ENCODE data around the gene NANOS2. TPM values are rescaled to one million over a fixed set of nuclear protein-coding genes. Genes with fewer than 3 reads are reported as not detected.

NANOS2 gene
- total and polyA plus RNA-seq, 2 of the 13 experiments (the other 11 are each of a cell fraction or from before 2014, with no cell fraction given): not detected

GRCh38 chr19:45884682-45885555 lies 29.7 kb downstream of the NANOS2 start (continued):
- no peak for TF ChIP-seq NR1H2 (CRISPR knock-in tag; IDR thresholded peaks at IDR 0.05; ENCODE audit: borderline replicate concordance, low read depth)
- no peak for TF ChIP-seq SIX4 (CRISPR knock-in tag; IDR thresholded peaks at IDR 0.05)
- no peak for TF ChIP-seq HES4 (CRISPR knock-in tag; IDR thresholded peaks at IDR 0.05; ENCODE audit: borderline replicate concordance)
- no peak for TF ChIP-seq ETV6 (CRISPR knock-in tag; conservative IDR thresholded peaks at IDR 0.05)
- TF ChIP-seq ZFP91 (CRISPR knock-in tag; IDR thresholded peaks at IDR 0.05; ENCODE audit: borderline replicate concordance): peak; percentile 32
- no peak for TF ChIP-seq HIC2 (CRISPR knock-in tag; IDR thresholded peaks at IDR 0.05; ENCODE audit: low read depth)
- no peak for TF ChIP-seq ZNF503 (CRISPR knock-in tag; IDR thresholded peaks at IDR 0.05)
- TF ChIP-seq, protein P1, sequence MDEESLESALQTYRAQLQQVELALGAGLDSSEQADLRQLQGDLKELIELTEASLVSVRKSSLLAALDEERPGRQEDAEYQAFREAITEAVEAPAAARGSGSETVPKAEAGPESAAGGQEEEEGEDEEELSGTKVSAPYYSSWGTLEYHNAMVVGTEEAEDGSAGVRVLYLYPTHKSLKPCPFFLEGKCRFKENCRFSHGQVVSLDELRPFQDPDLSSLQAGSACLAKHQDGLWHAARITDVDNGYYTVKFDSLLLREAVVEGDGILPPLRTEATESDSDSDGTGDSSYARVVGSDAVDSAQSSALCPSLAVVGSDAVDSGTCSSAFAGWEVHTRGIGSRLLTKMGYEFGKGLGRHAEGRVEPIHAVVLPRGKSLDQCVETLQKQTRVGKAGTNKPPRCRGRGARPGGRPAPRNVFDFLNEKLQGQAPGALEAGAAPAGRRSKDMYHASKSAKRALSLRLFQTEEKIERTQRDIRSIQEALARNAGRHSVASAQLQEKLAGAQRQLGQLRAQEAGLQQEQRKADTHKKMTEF (CRISPR knock-in tag; IDR thresholded peaks at IDR 0.05): no peak
- TF ChIP-seq ZNF841 (CRISPR knock-in tag; IDR thresholded peaks at IDR 0.05; ENCODE audit: borderline replicate concordance): no peak
- TF ChIP-seq PLRG1 (conservative IDR thresholded peaks at IDR 0.05): no peak
- no peak for TF ChIP-seq MTF1 (CRISPR knock-in tag; IDR thresholded peaks at IDR 0.05)
- 0 out of 2 replicates have a peak, but pooled peaks have one; percentile 7 for TF ChIP-seq RAD21 (CRISPR knock-in tag; IDR thresholded peaks at IDR 0.05)
- no peak for TF ChIP-seq ZNF33B (CRISPR knock-in tag; IDR thresholded peaks at IDR 0.05)
- TF ChIP-seq ZNF879 (CRISPR knock-in tag; IDR thresholded peaks at IDR 0.05): 0 out of 2 replicates have a peak, but pooled peaks have one; percentile 5
- TF ChIP-seq CHD2 (IDR thresholded peaks at IDR 0.05; ENCODE audit: low read depth, low read length): no peak
- TF ChIP-seq, protein P2, sequence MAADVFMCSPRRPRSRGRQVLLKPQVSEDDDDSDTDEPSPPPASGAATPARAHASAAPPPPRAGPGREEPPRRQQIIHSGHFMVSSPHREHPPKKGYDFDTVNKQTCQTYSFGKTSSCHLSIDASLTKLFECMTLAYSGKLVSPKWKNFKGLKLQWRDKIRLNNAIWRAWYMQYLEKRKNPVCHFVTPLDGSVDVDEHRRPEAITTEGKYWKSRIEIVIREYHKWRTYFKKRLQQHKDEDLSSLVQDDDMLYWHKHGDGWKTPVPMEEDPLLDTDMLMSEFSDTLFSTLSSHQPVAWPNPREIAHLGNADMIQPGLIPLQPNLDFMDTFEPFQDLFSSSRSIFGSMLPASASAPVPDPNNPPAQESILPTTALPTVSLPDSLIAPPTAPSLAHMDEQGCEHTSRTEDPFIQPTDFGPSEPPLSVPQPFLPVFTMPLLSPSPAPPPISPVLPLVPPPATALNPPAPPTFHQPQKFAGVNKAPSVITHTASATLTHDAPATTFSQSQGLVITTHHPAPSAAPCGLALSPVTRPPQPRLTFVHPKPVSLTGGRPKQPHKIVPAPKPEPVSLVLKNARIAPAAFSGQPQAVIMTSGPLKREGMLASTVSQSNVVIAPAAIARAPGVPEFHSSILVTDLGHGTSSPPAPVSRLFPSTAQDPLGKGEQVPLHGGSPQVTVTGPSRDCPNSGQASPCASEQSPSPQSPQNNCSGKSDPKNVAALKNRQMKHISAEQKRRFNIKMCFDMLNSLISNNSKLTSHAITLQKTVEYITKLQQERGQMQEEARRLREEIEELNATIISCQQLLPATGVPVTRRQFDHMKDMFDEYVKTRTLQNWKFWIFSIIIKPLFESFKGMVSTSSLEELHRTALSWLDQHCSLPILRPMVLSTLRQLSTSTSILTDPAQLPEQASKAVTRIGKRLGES (CRISPR knock-in tag; IDR thresholded peaks at IDR 0.05; ENCODE audit: borderline replicate concordance): no peak
- no peak for TF ChIP-seq ZNF704 (CRISPR knock-in tag; IDR thresholded peaks at IDR 0.05; ENCODE audit: borderline replicate concordance)
- no peak for TF ChIP-seq ZNF547 (CRISPR knock-in tag; IDR thresholded peaks at IDR 0.05)

Data from HepG2 (cell line).